ENCODE data around the gene OR52I2.

GRCh38 chr11:4543561-4543960 is 38.0 kb upstream of the OR52I2 start:
- TF ChIP-seq CTCF (conservative IDR thresholded peaks at IDR 0.05; ENCODE audit: low read depth, low read length) (no peak), EZH2 (IDR thresholded peaks at IDR 0.05; ENCODE audit: borderline replicate concordance, low read depth, low read length, poor library complexity, severe bottlenecking) (no peak)

Measured in A673 (cell line).